NB4 (cell line): ENCODE results near the gene COL26A1.

Experiments
- CTCF ChIP-seq: IDR thresholded peaks from one replicate; pipeline ENCODE4 v1.5.1; 2012; ENCODE audit warnings: low read depth, low read length
- MAX ChIP-seq: IDR thresholded peaks from 2 replicates; pipeline ENCODE4 v1.6.1; 2011; ENCODE audit warnings: low read depth, low read length
- MYC ChIP-seq: IDR thresholded peaks from 2 replicates; pipeline ENCODE4 v1.6.1; 2011; ENCODE audit warnings: low read depth, low read length
- POLR2A ChIP-seq: IDR thresholded peaks from 2 replicates; pipeline ENCODE4 v1.6.1; 2011; ENCODE audit warnings: mild to moderate bottlenecking; ENCODE audit not compliant: insufficient read length; ENCODE audit errors: extremely low read depth

DNA sequence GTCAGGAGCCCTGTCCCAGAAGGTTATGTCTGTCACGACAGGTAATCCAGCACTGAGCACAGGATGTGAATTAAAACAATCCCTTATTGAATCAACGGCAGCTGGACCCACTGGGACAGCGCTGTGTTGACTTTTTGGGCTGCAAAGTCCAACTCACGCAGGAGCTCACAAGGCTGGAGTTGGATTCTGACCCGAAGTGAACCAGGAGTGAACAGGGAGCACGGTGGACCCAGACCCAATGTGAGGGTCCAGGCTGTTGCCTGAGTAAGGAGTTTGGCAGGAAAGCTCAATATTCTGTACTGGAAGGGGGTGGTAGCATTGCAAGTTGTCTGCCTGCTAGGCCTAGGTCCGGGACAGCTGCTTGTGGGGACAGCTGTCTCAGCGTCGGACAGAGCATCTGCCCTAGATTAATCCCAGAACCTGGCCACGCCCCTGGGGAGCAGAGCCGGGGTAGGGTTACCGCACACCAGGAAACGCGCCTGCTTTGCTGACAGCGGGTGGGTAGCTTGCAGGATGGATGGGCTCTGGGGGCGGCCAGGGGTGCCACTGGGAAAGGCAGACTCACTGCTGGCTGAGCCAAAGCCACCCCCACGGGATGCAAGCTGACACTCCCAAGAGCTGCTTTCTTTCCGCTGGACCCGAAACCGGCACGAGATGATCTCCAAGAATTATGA is 24.0 kb downstream of the COL26A1 start:
- TF ChIP-seq CTCF = no peak
- no peak for TF ChIP-seq POLR2A
- TF ChIP-seq MAX = no peak
- no peak for TF ChIP-seq MYC
